SK-N-SH (cell line): ENCODE measurements around the gene PRAMEF1.
"Not testable (repeated sequence)": the region's sequence is repeated elsewhere in the genome, so short reads cannot be mapped to it uniquely, and the experiment has no call there.

Source experiments
- FOXM1 ChIP-seq: IDR thresholded peaks from 2 replicates; pipeline ENCODE4 v1.4.0; 2012; ENCODE audit warnings: low read depth, mild to moderate bottlenecking
- GABPA ChIP-seq: IDR thresholded peaks from 2 replicates; pipeline ENCODE4 v1.4.0; 2012; ENCODE audit warnings: low read depth, mild to moderate bottlenecking
- POLR2AphosphoS5 ChIP-seq: IDR thresholded peaks from 2 replicates; pipeline ENCODE4 v1.6.1; 2012; ENCODE audit warnings: low read depth, low read length
- SMC3 ChIP-seq: IDR thresholded peaks from 2 replicates; pipeline ENCODE4 v1.6.1; 2012; ENCODE audit warnings: low read depth, low read length, improper control_type of control experiment
- TF ChIP-seq, protein P1 (sequence below): fragments of 200-600 bp; sonication (generic); IDR thresholded peaks from 2 replicates; pipeline ENCODE4 v1.6.1; 2017; ENCODE audit warnings: antibody characterized with exemption, mild to moderate bottlenecking, moderate library complexity

DNA sequence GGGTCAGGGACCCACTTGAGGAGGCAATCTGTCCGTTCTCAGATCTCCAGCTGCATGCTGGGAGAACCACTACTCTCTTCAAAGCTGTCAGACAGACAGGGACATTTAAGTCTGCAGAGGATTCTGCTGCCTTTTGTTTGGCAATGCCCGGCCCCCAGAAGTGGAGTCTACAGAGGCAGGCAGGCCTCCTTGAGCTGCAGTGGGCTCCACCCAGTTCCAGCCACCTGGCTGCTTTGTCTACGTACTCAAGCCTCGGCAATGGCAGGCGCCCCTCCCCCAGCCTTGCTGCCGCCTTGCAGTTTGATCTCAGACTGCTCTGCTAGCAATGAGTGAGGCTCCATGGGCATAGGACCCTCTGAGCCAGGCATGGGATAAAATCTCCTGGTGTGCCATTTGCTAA is 27.9 kb downstream of the PRAMEF1 start:
- not testable (repeated sequence) for TF ChIP-seq POLR2AphosphoS5, FOXM1, GABPA, SMC3
- TF ChIP-seq, protein P1, sequence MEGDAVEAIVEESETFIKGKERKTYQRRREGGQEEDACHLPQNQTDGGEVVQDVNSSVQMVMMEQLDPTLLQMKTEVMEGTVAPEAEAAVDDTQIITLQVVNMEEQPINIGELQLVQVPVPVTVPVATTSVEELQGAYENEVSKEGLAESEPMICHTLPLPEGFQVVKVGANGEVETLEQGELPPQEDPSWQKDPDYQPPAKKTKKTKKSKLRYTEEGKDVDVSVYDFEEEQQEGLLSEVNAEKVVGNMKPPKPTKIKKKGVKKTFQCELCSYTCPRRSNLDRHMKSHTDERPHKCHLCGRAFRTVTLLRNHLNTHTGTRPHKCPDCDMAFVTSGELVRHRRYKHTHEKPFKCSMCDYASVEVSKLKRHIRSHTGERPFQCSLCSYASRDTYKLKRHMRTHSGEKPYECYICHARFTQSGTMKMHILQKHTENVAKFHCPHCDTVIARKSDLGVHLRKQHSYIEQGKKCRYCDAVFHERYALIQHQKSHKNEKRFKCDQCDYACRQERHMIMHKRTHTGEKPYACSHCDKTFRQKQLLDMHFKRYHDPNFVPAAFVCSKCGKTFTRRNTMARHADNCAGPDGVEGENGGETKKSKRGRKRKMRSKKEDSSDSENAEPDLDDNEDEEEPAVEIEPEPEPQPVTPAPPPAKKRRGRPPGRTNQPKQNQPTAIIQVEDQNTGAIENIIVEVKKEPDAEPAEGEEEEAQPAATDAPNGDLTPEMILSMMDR, result not testable (repeated sequence)
